Activated CD4-positive, CD25-positive, alpha-beta regulatory T cell treated with anti-CD3 and anti-CD28 coated beads, Interleukin-2, amount 50 U/mL, for 72 hours (primary cell): ENCODE data around the gene C4orf50.

Source experiments
- DNase-seq: peaks from one replicate; pipeline ENCODE4 v3.0.0; 2021

The C4orf50 gene

GRCh38 chr4:6043188-6043587 lies 25.0 kb upstream of the C4orf50 start:
- DNase-seq, result no peak

GRCh38 chr4:6042293-6043063 lies 24.2 kb upstream of the C4orf50 start:
- no peak for DNase-seq

- DNase-seq, result no peak
Observed at GRCh38 chr4:6041800-6042199, 23.6 kb upstream of the C4orf50 start.

- no peak for DNase-seq
Observed at GRCh38 chr4:6038711-6039110, 20.5 kb upstream of the C4orf50 start.

GRCh38 chr4:6035786-6036185 lies 17.6 kb upstream of the C4orf50 start:
- no peak for DNase-seq

GRCh38 chr4:6033381-6033780 lies 15.2 kb upstream of the C4orf50 start:
- no peak for DNase-seq

GRCh38 chr4:6032249-6033244 lies 14.3 kb upstream of the C4orf50 start:
- DNase-seq, result no peak

- DNase-seq, result no peak
Observed at GRCh38 chr4:6031846-6032245, 13.6 kb upstream of the C4orf50 start.

GRCh38 chr4:6030679-6031078 lies 12.4 kb upstream of the C4orf50 start:
- no peak for DNase-seq

- no peak for DNase-seq
Observed at GRCh38 chr4:6029254-6029653, 11.0 kb upstream of the C4orf50 start.

GRCh38 chr4:6028168-6028567 lies 9.9 kb upstream of the C4orf50 start:
- DNase-seq, result no peak

GRCh38 chr4:6027392-6027791 lies 9.2 kb upstream of the C4orf50 start:
- DNase-seq, result no peak

- no peak for DNase-seq
Observed at GRCh38 chr4:6024313-6024960, 6.2 kb upstream of the C4orf50 start.

- DNase-seq, result no peak
Observed at GRCh38 chr4:6023731-6024130, 5.5 kb upstream of the C4orf50 start.

GRCh38 chr4:6022607-6023288 lies 4.5 kb upstream of the C4orf50 start:
- no peak for DNase-seq

GRCh38 chr4:6021831-6022606 lies 3.8 kb upstream of the C4orf50 start:
- DNase-seq, result no peak

GRCh38 chr4:6020613-6021012 lies 2.4 kb upstream of the C4orf50 start:
- DNase-seq, result no peak

GRCh38 chr4:6019316-6020263 lies 1.4 kb upstream of the C4orf50 start:
- DNase-seq, result peak; percentile 36

- DNase-seq, result no peak
Observed at GRCh38 chr4:6017800-6018199, 431 bp downstream of the C4orf50 start.

GRCh38 chr4:6017030-6017429 lies 1.2 kb downstream of the C4orf50 start:
- DNase-seq, result no peak

GRCh38 chr4:6013564-6013963 lies 4.7 kb downstream of the C4orf50 start:
- DNase-seq, result no peak
